Neural cell (in vitro differentiated cells): ENCODE results near the gene GRHL3.

Source experiments
- CTCF ChIP-seq: fragments of 450-650 bp; IDR thresholded peaks from 2 replicates; pipeline ENCODE4 v1.5.1; 2014; ENCODE audit warnings: antibody characterized with exemption, mild to moderate bottlenecking, moderate library complexity; ENCODE audit not compliant: poor library complexity, severe bottlenecking
- EZH2 ChIP-seq: fragments of 200-600, 300-800 bp; shearing (Covaris generic), sonication (generic); IDR thresholded peaks from 2 replicates; pipeline ENCODE4 v1.6.1; 2014; ENCODE audit warnings: antibody characterized with exemption, low read length, borderline replicate concordance, mild to moderate bottlenecking; ENCODE audit not compliant: insufficient read depth, poor library complexity, severe bottlenecking
- TF ChIP-seq, protein P1 (sequence below): IDR thresholded peaks from 2 replicates; pipeline ENCODE4 v1.6.1; 2012; ENCODE audit warnings: borderline replicate concordance

DNA sequence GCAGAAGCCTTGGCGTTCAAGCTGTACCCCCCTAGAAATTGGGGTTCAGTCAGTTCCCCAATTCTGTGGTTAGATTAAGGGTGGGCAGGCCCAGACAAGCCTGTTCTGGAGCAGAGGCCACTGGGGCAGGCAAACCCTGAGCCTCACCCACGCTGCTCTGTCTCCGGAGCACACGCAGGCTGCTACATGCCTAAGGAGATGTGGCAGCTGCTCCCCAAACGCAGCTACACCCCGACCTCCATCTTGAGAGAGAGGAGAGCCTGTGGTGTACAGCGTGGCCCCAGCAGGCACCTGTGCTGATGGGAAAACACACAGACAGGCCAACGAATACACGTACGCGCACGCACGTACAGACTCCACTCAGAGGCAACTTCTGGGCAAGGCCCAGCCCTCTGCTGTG is 33.9 kb upstream of the GRHL3 start:
- TF ChIP-seq CTCF, result no peak
- TF ChIP-seq, protein P1, sequence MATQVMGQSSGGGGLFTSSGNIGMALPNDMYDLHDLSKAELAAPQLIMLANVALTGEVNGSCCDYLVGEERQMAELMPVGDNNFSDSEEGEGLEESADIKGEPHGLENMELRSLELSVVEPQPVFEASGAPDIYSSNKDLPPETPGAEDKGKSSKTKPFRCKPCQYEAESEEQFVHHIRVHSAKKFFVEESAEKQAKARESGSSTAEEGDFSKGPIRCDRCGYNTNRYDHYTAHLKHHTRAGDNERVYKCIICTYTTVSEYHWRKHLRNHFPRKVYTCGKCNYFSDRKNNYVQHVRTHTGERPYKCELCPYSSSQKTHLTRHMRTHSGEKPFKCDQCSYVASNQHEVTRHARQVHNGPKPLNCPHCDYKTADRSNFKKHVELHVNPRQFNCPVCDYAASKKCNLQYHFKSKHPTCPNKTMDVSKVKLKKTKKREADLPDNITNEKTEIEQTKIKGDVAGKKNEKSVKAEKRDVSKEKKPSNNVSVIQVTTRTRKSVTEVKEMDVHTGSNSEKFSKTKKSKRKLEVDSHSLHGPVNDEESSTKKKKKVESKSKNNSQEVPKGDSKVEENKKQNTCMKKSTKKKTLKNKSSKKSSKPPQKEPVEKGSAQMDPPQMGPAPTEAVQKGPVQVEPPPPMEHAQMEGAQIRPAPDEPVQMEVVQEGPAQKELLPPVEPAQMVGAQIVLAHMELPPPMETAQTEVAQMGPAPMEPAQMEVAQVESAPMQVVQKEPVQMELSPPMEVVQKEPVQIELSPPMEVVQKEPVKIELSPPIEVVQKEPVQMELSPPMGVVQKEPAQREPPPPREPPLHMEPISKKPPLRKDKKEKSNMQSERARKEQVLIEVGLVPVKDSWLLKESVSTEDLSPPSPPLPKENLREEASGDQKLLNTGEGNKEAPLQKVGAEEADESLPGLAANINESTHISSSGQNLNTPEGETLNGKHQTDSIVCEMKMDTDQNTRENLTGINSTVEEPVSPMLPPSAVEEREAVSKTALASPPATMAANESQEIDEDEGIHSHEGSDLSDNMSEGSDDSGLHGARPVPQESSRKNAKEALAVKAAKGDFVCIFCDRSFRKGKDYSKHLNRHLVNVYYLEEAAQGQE, result no peak
- no peak for TF ChIP-seq EZH2
